Measurements from ENCODE around the gene BICRA.

BICRA gene

GRCh38 chr19:47700934-47701716 lies 92.2 kb downstream of the BICRA start:
- Histone ChIP-seq H3K27ac (replicated peaks) (no peak overlapping the region), H3K4me3 (replicated peaks; ENCODE audit: insufficient read depth, low read length) (no peak overlapping the region), H3K27me3 (ENCODE audit: insufficient read depth, poor library complexity, severe bottlenecking) (no peaks in the 10 kb centered on the region)
- no peak for DNase-seq (ENCODE audit: low read depth in 1 of 2, low spot score in 1 of 2)
- no peak for TF ChIP-seq CTCF (IDR thresholded peaks at IDR 0.05; ENCODE audit: insufficient read depth, low read length)

- H3K27me3 ChIP-seq (ENCODE audit: insufficient read depth, poor library complexity, severe bottlenecking) = no peaks in the 10 kb centered on the region
- TF ChIP-seq GABPA (IDR thresholded peaks at IDR 0.05; ENCODE audit: low read depth) (no peak), SPI1 (IDR thresholded peaks at IDR 0.05; ENCODE audit: borderline replicate concordance, low read depth) (no peak), CTCF (IDR thresholded peaks at IDR 0.05; ENCODE audit: insufficient read depth, low read length) (no peak), POLR2AphosphoS5 (IDR thresholded peaks at IDR 0.05; ENCODE audit: low read depth) (no peak)
- TF ChIP-seq, protein P1, sequence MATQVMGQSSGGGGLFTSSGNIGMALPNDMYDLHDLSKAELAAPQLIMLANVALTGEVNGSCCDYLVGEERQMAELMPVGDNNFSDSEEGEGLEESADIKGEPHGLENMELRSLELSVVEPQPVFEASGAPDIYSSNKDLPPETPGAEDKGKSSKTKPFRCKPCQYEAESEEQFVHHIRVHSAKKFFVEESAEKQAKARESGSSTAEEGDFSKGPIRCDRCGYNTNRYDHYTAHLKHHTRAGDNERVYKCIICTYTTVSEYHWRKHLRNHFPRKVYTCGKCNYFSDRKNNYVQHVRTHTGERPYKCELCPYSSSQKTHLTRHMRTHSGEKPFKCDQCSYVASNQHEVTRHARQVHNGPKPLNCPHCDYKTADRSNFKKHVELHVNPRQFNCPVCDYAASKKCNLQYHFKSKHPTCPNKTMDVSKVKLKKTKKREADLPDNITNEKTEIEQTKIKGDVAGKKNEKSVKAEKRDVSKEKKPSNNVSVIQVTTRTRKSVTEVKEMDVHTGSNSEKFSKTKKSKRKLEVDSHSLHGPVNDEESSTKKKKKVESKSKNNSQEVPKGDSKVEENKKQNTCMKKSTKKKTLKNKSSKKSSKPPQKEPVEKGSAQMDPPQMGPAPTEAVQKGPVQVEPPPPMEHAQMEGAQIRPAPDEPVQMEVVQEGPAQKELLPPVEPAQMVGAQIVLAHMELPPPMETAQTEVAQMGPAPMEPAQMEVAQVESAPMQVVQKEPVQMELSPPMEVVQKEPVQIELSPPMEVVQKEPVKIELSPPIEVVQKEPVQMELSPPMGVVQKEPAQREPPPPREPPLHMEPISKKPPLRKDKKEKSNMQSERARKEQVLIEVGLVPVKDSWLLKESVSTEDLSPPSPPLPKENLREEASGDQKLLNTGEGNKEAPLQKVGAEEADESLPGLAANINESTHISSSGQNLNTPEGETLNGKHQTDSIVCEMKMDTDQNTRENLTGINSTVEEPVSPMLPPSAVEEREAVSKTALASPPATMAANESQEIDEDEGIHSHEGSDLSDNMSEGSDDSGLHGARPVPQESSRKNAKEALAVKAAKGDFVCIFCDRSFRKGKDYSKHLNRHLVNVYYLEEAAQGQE (IDR thresholded peaks at IDR 0.05; ENCODE audit: insufficient replicate concordance, low read depth) = no peak
- H3K27ac ChIP-seq (replicated peaks) = no peak overlapping the region
- no peak overlapping the region for H3K4me3 ChIP-seq (replicated peaks; ENCODE audit: insufficient read depth, low read length)
- no peak for DNase-seq (ENCODE audit: low read depth in 1 of 2, low spot score in 1 of 2)
These were observed 93.0 kb downstream of the BICRA start for GRCh38 chr19:47701717-47702552.

DNA sequence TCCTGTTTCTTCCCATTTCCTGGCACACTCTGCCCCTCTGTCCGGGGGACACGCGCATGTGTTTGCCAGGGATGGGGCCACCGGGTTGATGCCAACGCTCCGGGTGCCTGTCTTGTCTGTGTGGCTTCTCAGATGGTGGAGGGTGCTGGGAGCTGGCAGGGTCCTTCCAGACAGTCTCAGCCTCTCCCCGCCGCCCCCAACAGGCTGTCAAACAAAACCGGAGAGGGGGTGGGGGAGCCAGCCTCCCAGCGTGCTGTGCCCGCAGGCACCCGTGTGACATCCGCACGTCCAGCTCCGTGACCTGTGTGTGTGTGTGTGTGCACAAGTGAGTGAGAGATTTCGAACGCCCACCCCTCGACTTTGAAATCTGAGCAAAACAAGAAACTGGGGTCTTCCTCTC lies 93.7 kb downstream of the BICRA start:
- H3K4me3 ChIP-seq (replicated peaks; ENCODE audit: insufficient read depth, low read length) = no peak overlapping the region
- no peak overlapping the region for H3K27ac ChIP-seq (replicated peaks)
- no peak for DNase-seq (ENCODE audit: low read depth in 1 of 2, low spot score in 1 of 2)
- H3K27me3 ChIP-seq (ENCODE audit: insufficient read depth, poor library complexity, severe bottlenecking) = no peaks in the 10 kb centered on the region
- TF ChIP-seq, protein P1 (IDR thresholded peaks at IDR 0.05; ENCODE audit: insufficient replicate concordance, low read depth) = no peak
- TF ChIP-seq CTCF (IDR thresholded peaks at IDR 0.05; ENCODE audit: insufficient read depth, low read length) (no peak), GABPA (IDR thresholded peaks at IDR 0.05; ENCODE audit: low read depth) (no peak), SPI1 (IDR thresholded peaks at IDR 0.05; ENCODE audit: borderline replicate concordance, low read depth) (no peak), POLR2AphosphoS5 (IDR thresholded peaks at IDR 0.05; ENCODE audit: low read depth) (no peak)

All from HL-60 (cell line).